MM.1S (cell line): ENCODE measurements around the gene IQCB1.

Experiments
- CTCF ChIP-seq: fragments of 300-600 bp; sonication (generic); IDR thresholded peaks from 2 replicates; pipeline ENCODE4 v1.5.1; 2016; ENCODE audit warnings: antibody characterized with exemption, low read length, mixed read lengths
- EZH2 ChIP-seq: fragments of 300-600 bp; sonication (generic); optimal IDR thresholded peaks from 2 replicates; pipeline ENCODE3; 2017; ENCODE audit warnings: low read depth, mild to moderate bottlenecking, antibody characterized with exemption, low read length, mixed read lengths
- EZH2phosphoT487 ChIP-seq: fragments of 300-600 bp; sonication (generic); IDR thresholded peaks from 2 replicates; pipeline ENCODE4 v1.6.1; 2018; ENCODE audit warnings: antibody characterized with exemption, low read length

GRCh38 chr3:121834157-121834670 lies 646 bp downstream of the IQCB1 start:
- TF ChIP-seq EZH2, result no peak
- no peak for TF ChIP-seq CTCF
- no peak for TF ChIP-seq EZH2phosphoT487
